Testis (tissue), 2 donors: Measurements from ENCODE around the gene ERF.

Experiments used
- POLR2A ChIP-seq: fragments of 450-650 bp; IDR thresholded peaks from one replicate; pipeline ENCODE4 v1.6.1; 2017; ENCODE audit warnings: antibody characterized with exemption, mild to moderate bottlenecking, moderate library complexity
- TF ChIP-seq, protein P1 (sequence below), 3 experiments: fragments of 450-650 bp in 2 of 3; fragments of 200-600 bp in 1 of 3; sonication (generic) in 1 of 3; IDR thresholded peaks; one replicate each; pipeline ENCODE4 v1.5.1; 2016 to 2019; ENCODE audit warnings: antibody characterized with exemption in 3 of 3, mild to moderate bottlenecking in 2 of 3, moderate library complexity in 1 of 3

DNA sequence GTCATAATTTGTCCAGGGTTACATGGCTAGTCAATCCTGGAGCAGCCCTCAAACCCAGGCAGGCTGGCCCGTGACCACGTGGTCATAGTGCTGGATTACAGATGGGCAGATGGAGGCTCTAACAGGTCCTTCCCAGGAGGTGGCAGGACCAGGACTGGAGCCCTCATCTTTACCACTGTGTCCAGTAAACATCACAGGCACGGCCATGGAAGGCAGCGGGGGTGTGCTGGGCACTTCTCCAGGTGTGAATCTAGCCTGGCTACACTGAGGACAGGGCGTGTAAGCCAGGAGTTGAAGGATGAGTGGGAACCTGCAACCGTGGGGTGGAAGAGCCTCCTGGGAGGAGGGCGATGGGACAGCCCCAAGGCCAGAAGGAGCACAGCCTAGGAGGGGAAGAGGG is 20.2 kb upstream of the ERF start:
- TF ChIP-seq, protein P1, sequence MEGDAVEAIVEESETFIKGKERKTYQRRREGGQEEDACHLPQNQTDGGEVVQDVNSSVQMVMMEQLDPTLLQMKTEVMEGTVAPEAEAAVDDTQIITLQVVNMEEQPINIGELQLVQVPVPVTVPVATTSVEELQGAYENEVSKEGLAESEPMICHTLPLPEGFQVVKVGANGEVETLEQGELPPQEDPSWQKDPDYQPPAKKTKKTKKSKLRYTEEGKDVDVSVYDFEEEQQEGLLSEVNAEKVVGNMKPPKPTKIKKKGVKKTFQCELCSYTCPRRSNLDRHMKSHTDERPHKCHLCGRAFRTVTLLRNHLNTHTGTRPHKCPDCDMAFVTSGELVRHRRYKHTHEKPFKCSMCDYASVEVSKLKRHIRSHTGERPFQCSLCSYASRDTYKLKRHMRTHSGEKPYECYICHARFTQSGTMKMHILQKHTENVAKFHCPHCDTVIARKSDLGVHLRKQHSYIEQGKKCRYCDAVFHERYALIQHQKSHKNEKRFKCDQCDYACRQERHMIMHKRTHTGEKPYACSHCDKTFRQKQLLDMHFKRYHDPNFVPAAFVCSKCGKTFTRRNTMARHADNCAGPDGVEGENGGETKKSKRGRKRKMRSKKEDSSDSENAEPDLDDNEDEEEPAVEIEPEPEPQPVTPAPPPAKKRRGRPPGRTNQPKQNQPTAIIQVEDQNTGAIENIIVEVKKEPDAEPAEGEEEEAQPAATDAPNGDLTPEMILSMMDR (IDR thresholded peaks at IDR 0.05): no peak
- no peak for TF ChIP-seq POLR2A
